Islet of Langerhans (tissue), 1 donor: ENCODE data around the gene ZNF223.

ENCODE experiments used
- FAIRE-seq: peaks from one replicate; lab custom pipeline; 2011; peaks lifted over from hg19 to GRCh38; lab: Jason Lieb, UNC

ZNF223 gene

GRCh38 chr19:44051650-44052402 lies at the start of gene ZNF223:
TSS of gene ZNF223 (plus strand) at chr19:44052036. CDS start at chr19:44055177, 3,141 bp downstream.
- FAIRE-seq = peak; percentile 96

GRCh38 chr19:44002212-44002565 lies 49.6 kb upstream of the ZNF223 start:
- no peak for FAIRE-seq

- FAIRE-seq = peak; percentile 74
Observed at GRCh38 chr19:44002566-44003460, 49.0 kb upstream of the ZNF223 start, which contains the start of gene ZNF230. TSS of gene ZNF230 (plus strand) at chr19:44002957. CDS start at chr19:44007079, 4,122 bp downstream.

- FAIRE-seq = no peak
Observed at GRCh38 chr19:44003461-44004009, 48.3 kb upstream of the ZNF223 start.

- no peak for FAIRE-seq
Observed at GRCh38 chr19:44005973-44006372, 45.9 kb upstream of the ZNF223 start.

GRCh38 chr19:44007473-44007872 lies 44.4 kb upstream of the ZNF223 start:
- no peak for FAIRE-seq

GRCh38 chr19:44010468-44010867 lies 41.4 kb upstream of the ZNF223 start:
- no peak for FAIRE-seq

- no peak for FAIRE-seq
Observed at GRCh38 chr19:44019498-44019897, 32.3 kb upstream of the ZNF223 start.

- no peak for FAIRE-seq
Observed at GRCh38 chr19:44021221-44021620, 30.6 kb upstream of the ZNF223 start.

GRCh38 chr19:44024900-44025216 lies 27.0 kb upstream of the ZNF223 start:
- FAIRE-seq = no peak

- FAIRE-seq = no peak
Observed at GRCh38 chr19:44025217-44025936, 26.5 kb upstream of the ZNF223 start, which contains the start of gene ZNF222. TSS of gene ZNF222 (plus strand) at chr19:44025379. CDS start at chr19:44025437, 58 bp downstream.

- no peak for FAIRE-seq
Observed at GRCh38 chr19:44026622-44027021, 25.2 kb upstream of the ZNF223 start.

- no peak for FAIRE-seq
Observed at GRCh38 chr19:44032001-44032610, 19.7 kb upstream of the ZNF223 start.

- no peak for FAIRE-seq
Observed at GRCh38 chr19:44042147-44042546, 9.7 kb upstream of the ZNF223 start.

- no peak for FAIRE-seq
Observed at GRCh38 chr19:44050740-44051649, 841 bp upstream of the ZNF223 start.

GRCh38 chr19:44055870-44056269 lies 4.0 kb downstream of the ZNF223 start:
- no peak for FAIRE-seq

GRCh38 chr19:44059229-44059628 lies 7.4 kb downstream of the ZNF223 start:
- no peak for FAIRE-seq

- no peak for FAIRE-seq
Observed at GRCh38 chr19:44061038-44061437, 9.2 kb downstream of the ZNF223 start.

- no peak for FAIRE-seq
Observed at GRCh38 chr19:44066305-44066704, 14.5 kb downstream of the ZNF223 start.

- FAIRE-seq = no peak
Observed at GRCh38 chr19:44069415-44069814, 17.6 kb downstream of the ZNF223 start.
